H9 (cell line): Measurements from ENCODE around the gene ST6GALNAC3. TPM values are rescaled to one million over a fixed set of nuclear protein-coding genes. Genes with fewer than 3 reads are reported as not detected.

Source experiments
- DNase-seq: peaks from one replicate; pipeline ENCODE4 v3.0.0-alpha.2; 2017
- H2AFZ ChIP-seq: one replicate; pipeline ENCODE4 v1.6.1; 2013; ENCODE audit warnings: mild to moderate bottlenecking, low read length, control low read depth, moderate library complexity
- H2AK5ac ChIP-seq: 2 replicates; pipeline ENCODE4 v1.6.1; 2013; ENCODE audit warnings: low read length, control low read depth, mixed read lengths; ENCODE audit not compliant: insufficient read length
- H2BK120ac ChIP-seq: one replicate; pipeline ENCODE4 v1.6.1; 2013; ENCODE audit warnings: low read depth, mild to moderate bottlenecking, low read length, control low read depth, inconsistent platforms; ENCODE audit not compliant: poor library complexity, severe bottlenecking
- H2BK12ac ChIP-seq: 2 replicates; pipeline ENCODE4 v1.6.1; 2013; ENCODE audit warnings: low read length, control low read depth, mixed read lengths, low read depth; ENCODE audit not compliant: insufficient read length
- H2BK15ac ChIP-seq: 2 replicates; pipeline ENCODE4 v1.6.1; 2013; ENCODE audit warnings: low read depth, low read length, control low read depth
- H2BK20ac ChIP-seq: one replicate; pipeline ENCODE4 v1.6.1; 2013; ENCODE audit warnings: low read depth, mild to moderate bottlenecking, low read length, control low read depth, inconsistent platforms; ENCODE audit not compliant: poor library complexity, severe bottlenecking
- H2BK5ac ChIP-seq: 2 replicates; pipeline ENCODE4 v1.6.1; 2013; ENCODE audit warnings: low read length, control low read depth, mixed read lengths; ENCODE audit not compliant: insufficient read length
- H3K14ac ChIP-seq: 2 replicates; pipeline ENCODE4 v1.6.1; 2013; ENCODE audit warnings: low read length, control low read depth; ENCODE audit not compliant: insufficient read depth
- H3K18ac ChIP-seq: 2 replicates; pipeline ENCODE4 v1.6.1; 2013; ENCODE audit warnings: low read depth, mild to moderate bottlenecking, mixed read lengths, low read length, control low read depth; ENCODE audit not compliant: insufficient read length
- H3K23ac ChIP-seq: 2 replicates; pipeline ENCODE4 v1.6.1; 2013; ENCODE audit warnings: low read length, control low read depth, mixed read lengths, low read depth; ENCODE audit not compliant: insufficient read length
- H3K23me2 ChIP-seq: 2 replicates; pipeline ENCODE4 v1.6.1; 2013; ENCODE audit warnings: low read depth, mild to moderate bottlenecking, mixed read lengths, low read length, control low read depth; ENCODE audit not compliant: insufficient read length, poor library complexity, severe bottlenecking
- H3K27ac ChIP-seq: 2 replicates; pipeline ENCODE4 v1.5.1; 2013; ENCODE audit warnings: low read length, control low read depth, mixed read lengths, low read depth; ENCODE audit not compliant: insufficient read length
- H3K27me3 ChIP-seq: 2 replicates; pipeline ENCODE4 v1.6.1; 2013; ENCODE audit warnings: low read length, control low read depth, inconsistent platforms; ENCODE audit not compliant: insufficient read depth
- H3K4ac ChIP-seq: 2 replicates; pipeline ENCODE4 v1.6.1; 2013; ENCODE audit warnings: low read depth, mild to moderate bottlenecking, control low read depth, inconsistent platforms, low read length, moderate library complexity
- H3K4me1 ChIP-seq: 2 replicates; pipeline ENCODE4 v1.6.1; 2013; ENCODE audit warnings: low read length, control low read depth, inconsistent platforms; ENCODE audit not compliant: insufficient read depth
- H3K4me2 ChIP-seq: 2 replicates; pipeline ENCODE4 v1.6.1; 2013; ENCODE audit warnings: low read length, control low read depth, mixed read lengths; ENCODE audit not compliant: insufficient read length, insufficient read depth
- H3K56ac ChIP-seq: 2 replicates; pipeline ENCODE4 v1.6.1; 2013; ENCODE audit warnings: low read depth, mild to moderate bottlenecking, mixed read lengths, low read length, control low read depth; ENCODE audit not compliant: insufficient read length
- H3K79me1 ChIP-seq: 2 replicates; pipeline ENCODE4 v1.6.1; 2013; ENCODE audit warnings: low read depth, mild to moderate bottlenecking, moderate library complexity, low read length, control low read depth, inconsistent platforms; ENCODE audit not compliant: insufficient read depth, poor library complexity, severe bottlenecking
- H3K79me2 ChIP-seq: 2 replicates; pipeline ENCODE4 v1.6.1; 2013; ENCODE audit warnings: low read length, control low read depth, inconsistent platforms; ENCODE audit not compliant: insufficient read depth
- H3K9ac ChIP-seq: 2 replicates; pipeline ENCODE4 v1.6.1; 2013; ENCODE audit warnings: low read length, control low read depth, mixed read lengths; ENCODE audit not compliant: insufficient read length; ENCODE audit errors: extremely low read depth
- H3K9me3 ChIP-seq: one replicate; pipeline ENCODE4 v1.6.1; 2013; ENCODE audit warnings: low read depth, low read length, inconsistent platforms; ENCODE audit not compliant: control insufficient read depth
- H3T11ph ChIP-seq: one replicate; pipeline ENCODE4 v1.6.1; 2013; ENCODE audit warnings: mild to moderate bottlenecking, low read length, control low read depth, inconsistent platforms
- H4K20me1 ChIP-seq: one replicate; pipeline ENCODE4 v1.6.1; 2013; ENCODE audit not compliant: control insufficient read depth, insufficient read length, insufficient read depth
- H4K5ac ChIP-seq: 2 replicates; pipeline ENCODE4 v1.6.1; 2013; ENCODE audit warnings: low read depth, mild to moderate bottlenecking, mixed read lengths, low read length, control low read depth; ENCODE audit not compliant: insufficient read length
- H4K8ac ChIP-seq: replicated peaks from 2 replicates; pipeline ENCODE4 v1.6.1; 2013; ENCODE audit warnings: low read length, control low read depth, mixed read lengths, low read depth; ENCODE audit not compliant: insufficient read length
- H4K91ac ChIP-seq: 2 replicates; pipeline ENCODE4 v1.6.1; 2013; ENCODE audit warnings: low read depth, mild to moderate bottlenecking, moderate library complexity, mixed read lengths, low read length, control low read depth; ENCODE audit not compliant: insufficient read length
- H3K27ac Mint-ChIP-seq, 3 experiments: 2 replicates in 2 of 3; 3 replicates in 1 of 3; pipeline ENCODE4 v1.8.0; 2020 to 2021; ENCODE audit warnings: mixed read lengths in 3 of 3, mild to moderate bottlenecking in 1 of 3, moderate library complexity in 1 of 3
- H3K27me3 Mint-ChIP-seq: 2 replicates; pipeline ENCODE4 v1.8.0; 2021; ENCODE audit warnings: low read depth, mild to moderate bottlenecking, moderate library complexity, mixed read lengths
- H3K36me3 Mint-ChIP-seq, 3 experiments: 2 replicates in 2 of 3; 3 replicates in 1 of 3; pipeline ENCODE4 v1.8.0; 2020 to 2021; ENCODE audit warnings: low read depth in 3 of 3, mixed read lengths in 3 of 3; ENCODE audit not compliant: insufficient read depth in 1 of 3
- H3K4me1 Mint-ChIP-seq, 2 experiments: 2 replicates each; pipeline ENCODE4 v1.8.0; 2020; ENCODE audit warnings: mixed read lengths in 2 of 2
- H3K4me3 Mint-ChIP-seq, 2 experiments: 2 replicates in 1 of 2; 3 replicates in 1 of 2; pipeline ENCODE4 v1.8.0; 2020 to 2021; ENCODE audit warnings: mild to moderate bottlenecking in 2 of 2, mixed read lengths in 2 of 2, moderate library complexity in 1 of 2
- H3K9me3 Mint-ChIP-seq, 2 experiments: 2 replicates in 1 of 2; 3 replicates in 1 of 2; pipeline ENCODE4 v1.8.0; 2020; ENCODE audit warnings: mild to moderate bottlenecking in 2 of 2, mixed read lengths in 2 of 2, moderate library complexity in 1 of 2
- CTCF ChIP-seq: fragments of 200-600 bp; sonication (generic); conservative IDR thresholded peaks from 3 replicates; pipeline ENCODE4 v1.8.0; 2021; ENCODE audit warnings: antibody characterized with exemption, mild to moderate bottlenecking
- WGBS: extraction: QIAGEN DNeasy Blood & Tissue Kit; methylation state at CpG from one replicate; pipeline ENCODE4 v1.1.7; 2013; ENCODE audit warnings: missing lambda C conversion rate, low lambda C conversion rate, mixed read lengths; ENCODE audit not compliant: insufficient read length; ENCODE audit errors: extremely low coverage; 5-methylcytosine and 5-hydroxymethylcytosine counted together
- total RNA-seq: library from RNA; stranded (reverse); gene quantifications from 2 replicates; pipeline ENCODE4 v1.2.1, GENCODE V29; 2021

ST6GALNAC3 gene
- total RNA-seq, 1 experiment from 2014 or later = 11.2 TPM

- Histone ChIP-seq H2BK120ac (no peak overlapping the region), H4K91ac (no peak overlapping the region), H2BK12ac (no peak overlapping the region), H3T11ph (no peak overlapping the region), H3K4me1 (peaks cover 2% of the 10 kb centered on the region; the same call in 1 of the 2 replicates), H3K4me2 (no peak overlapping the region), H2BK20ac (no peak overlapping the region), H3K79me2 (no peaks in the 10 kb centered on the region), H3K18ac (no peak overlapping the region), H4K20me1 (no peaks in the 10 kb centered on the region), H3K27me3 (no peaks in the 10 kb centered on the region), H3K23ac (no peak overlapping the region), H3K27ac (no peak overlapping the region), H3K23me2 (no peaks in the 10 kb centered on the region), H3K4ac (no peak overlapping the region), H4K5ac (no peak overlapping the region), H3K79me1 (no peaks in the 10 kb centered on the region), H3K9me3 (no peaks in the 10 kb centered on the region), H2AK5ac (no peak overlapping the region), H2AFZ (no peak overlapping the region), H3K56ac (no peak overlapping the region), H4K8ac (no peak overlapping the region), H2BK15ac (no peak overlapping the region), H3K9ac (no peak overlapping the region), H2BK5ac (no peak overlapping the region), H3K14ac (no peak overlapping the region)
- Mint-ChIP-seq H3K4me1 (peaks cover 21 to 22% of the 10 kb centered on the region in 2 experiments), H3K36me3 (no peaks in the 10 kb centered on the region), H3K9me3 (no peaks in the 10 kb centered on the region), H3K4me3 (no peak overlapping the region), H3K27ac (no peak overlapping the region; a peak in 1 of 7 replicates), H3K27me3 (no peaks in the 10 kb centered on the region; the same call in 1 of the 2 replicates)
- no peak for TF ChIP-seq CTCF
- WGBS = no CpG with 5 or more reads among the region's 9 CpGs
- no peak for DNase-seq
Observed at GRCh38 chr1:76587212-76587611, 512.7 kb downstream of the ST6GALNAC3 start.
